ENCODE measurements around the gene MAP3K5.

MAP3K5 gene

GRCh38 chr6:136751991-136752390 lies 40.3 kb downstream of the MAP3K5 start:
- no peak for DNase-seq (ENCODE audit: low read depth in 3 of 3, low spot score in 1 of 3)

- DNase-seq (ENCODE audit: low read depth in 3 of 3, low spot score in 1 of 3): no peak
These were observed 40.7 kb downstream of the MAP3K5 start for GRCh38 chr6:136751522-136751956.

- no peak for DNase-seq (ENCODE audit: low read depth in 3 of 3, low spot score in 1 of 3)
These were observed 41.4 kb downstream of the MAP3K5 start for GRCh38 chr6:136750696-136751521.

DNA sequence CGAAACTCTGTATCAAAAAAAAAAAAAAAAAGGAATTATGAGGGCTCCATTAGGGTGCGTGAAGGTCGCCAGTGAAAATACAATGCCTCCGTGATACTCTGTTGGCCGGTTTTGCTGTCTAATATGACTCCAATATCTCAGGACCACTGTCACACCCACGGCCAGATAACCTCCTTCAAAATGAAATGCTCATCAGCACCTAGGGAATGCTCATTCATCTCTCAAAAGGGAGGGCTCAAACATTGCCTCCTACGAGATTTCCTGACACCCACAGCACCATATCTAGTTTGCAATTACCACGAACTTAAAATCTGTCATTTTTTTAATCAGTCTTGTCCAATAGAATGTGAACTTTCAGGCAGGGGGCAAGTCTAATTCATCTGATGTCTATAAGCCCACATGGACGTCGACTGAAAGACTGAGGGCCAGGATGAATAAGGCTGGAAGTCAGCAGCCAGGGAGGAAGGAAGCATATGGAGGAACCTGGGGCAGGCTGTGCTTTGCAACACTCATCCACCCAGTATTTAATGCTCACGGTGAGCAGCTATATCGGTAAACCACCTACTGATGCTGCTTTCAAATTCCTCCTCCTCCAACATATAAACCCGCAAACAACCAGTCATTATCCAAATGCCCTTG lies 42.8 kb downstream of the MAP3K5 start:
- no peak for DNase-seq (ENCODE audit: low read depth in 3 of 3, low spot score in 1 of 3)

GRCh38 chr6:136747507-136747906 lies 44.8 kb downstream of the MAP3K5 start:
- DNase-seq (ENCODE audit: low read depth in 3 of 3, low spot score in 1 of 3): no peak

- no peak for DNase-seq (ENCODE audit: low read depth in 3 of 3, low spot score in 1 of 3)
These were observed 47.0 kb downstream of the MAP3K5 start for GRCh38 chr6:136745300-136745699.

DNA sequence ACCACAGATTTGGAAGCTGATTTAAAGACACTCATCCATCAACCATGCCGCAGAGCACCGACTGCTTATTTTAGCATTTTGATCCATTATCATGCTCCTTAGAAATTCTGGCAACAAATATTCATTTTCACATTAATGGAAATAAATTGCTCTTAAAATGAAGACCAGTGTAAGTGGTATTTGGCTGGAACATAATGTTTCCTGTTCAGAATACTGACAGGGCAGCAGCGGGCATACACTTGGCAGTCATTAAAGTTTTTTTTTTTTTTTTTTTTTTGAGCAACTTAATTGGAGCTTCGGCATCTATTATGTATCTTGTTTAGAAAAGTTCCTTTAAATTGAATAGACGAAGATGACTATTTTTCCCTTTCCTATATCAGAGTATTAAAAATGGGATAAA lies 47.4 kb downstream of the MAP3K5 start:
- no peak for DNase-seq (ENCODE audit: low read depth in 3 of 3, low spot score in 1 of 3)

DNA sequence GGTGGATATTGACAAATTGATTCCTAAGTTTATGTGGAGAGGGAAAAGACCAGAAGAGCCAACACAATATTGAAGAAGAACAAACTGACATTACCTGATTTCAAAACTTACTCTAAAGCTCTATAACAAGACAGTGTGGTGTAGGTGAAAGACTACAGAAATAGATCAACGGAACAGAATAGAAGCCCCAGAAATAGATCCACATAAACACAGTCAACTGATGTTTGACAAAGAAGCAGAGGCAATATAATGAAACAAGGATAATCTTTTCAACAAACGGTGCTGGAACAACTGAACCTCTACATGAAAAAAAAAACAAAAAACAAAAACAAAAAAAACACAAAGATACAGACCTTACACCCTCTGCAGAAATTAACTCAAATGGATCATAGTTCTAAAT lies 50.2 kb downstream of the MAP3K5 start:
- DNase-seq (ENCODE audit: low read depth in 3 of 3, low spot score in 1 of 3): no peak

DNA sequence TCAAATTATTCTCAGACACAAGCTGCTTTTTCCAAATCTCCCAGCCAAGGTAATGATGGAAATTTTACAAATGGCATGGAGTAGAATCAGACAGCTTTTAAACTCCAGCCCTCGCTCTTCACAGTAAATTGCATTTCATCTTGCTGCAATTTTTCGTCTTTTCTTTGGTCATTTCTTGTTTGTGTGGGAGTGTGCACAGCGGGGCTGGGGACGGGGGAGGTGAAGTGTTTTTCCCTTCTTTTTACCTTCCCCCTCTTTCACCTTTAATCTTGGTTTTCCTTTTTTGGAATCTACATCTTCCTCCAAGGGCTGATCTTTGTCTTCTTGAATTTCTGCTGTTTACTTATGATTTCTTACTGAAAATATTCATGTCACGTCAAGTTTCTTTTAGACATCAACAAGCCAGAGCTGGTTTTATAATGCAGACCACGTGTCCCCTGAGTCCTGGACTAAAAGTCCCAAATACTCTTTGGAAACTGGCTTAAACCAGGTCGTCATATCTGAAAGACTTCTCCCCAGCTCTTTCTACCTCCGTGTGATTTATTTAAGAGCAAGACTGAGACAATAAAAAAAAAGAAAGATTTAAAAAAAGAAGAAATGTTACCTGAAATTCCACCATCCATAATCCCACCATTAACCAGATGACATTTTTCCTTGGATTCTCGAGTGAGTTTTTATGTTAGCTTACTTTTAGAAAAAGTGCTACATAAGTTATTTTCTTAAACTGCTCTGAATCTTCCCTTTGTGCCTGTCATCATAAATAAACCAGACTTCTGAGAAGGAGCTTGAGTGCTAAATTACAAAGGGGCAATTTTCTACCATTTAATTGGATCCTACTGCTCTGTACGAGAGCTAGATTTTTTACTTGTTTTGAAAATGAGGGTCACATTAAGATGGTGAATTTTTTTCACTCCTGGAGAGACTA lies 52.0 kb downstream of the MAP3K5 start:
- no peak for DNase-seq (ENCODE audit: low read depth in 3 of 3, low spot score in 1 of 3)

DNA sequence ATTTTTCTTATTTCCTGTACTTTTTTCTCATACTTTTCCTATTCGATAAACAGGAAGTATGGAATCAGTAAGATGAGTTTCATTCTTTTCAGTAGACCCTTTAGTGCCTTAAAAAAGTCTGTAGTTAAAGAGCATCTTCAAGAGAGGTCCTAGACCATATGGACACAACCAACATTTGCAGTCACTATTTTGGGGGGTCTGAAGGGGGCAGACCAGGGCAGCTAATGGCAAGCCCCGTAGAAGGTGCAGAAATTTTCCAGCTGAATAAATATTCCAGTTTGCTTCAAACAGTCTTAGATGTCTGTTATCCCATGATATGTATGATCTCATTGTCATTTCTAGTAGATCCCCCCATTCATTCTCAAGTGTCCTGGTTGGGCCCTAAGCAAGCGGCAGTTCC lies 52.8 kb downstream of the MAP3K5 start:
- DNase-seq (ENCODE audit: low read depth in 3 of 3, low spot score in 1 of 3): no peak

DNA sequence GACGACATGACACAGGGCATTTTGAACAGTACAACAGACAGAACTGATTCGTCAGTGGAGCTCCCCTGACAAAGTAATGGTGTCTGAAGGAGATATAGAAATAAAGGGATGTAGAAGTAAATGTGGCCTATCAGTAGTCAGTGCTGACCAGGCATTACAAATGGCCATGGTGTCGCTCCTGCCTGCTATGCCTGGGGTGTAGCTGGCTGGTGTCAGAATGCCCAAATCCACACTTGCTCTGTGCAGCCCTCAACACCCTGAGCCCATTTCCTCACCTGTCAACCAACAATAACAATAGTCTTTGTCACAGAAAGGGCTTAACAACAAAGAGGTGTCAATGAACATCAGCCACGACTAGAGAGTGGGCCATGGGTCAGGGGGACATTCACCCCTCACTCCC lies 53.2 kb downstream of the MAP3K5 start:
- no peak for DNase-seq (ENCODE audit: low read depth in 3 of 3, low spot score in 1 of 3)

- DNase-seq (ENCODE audit: low read depth in 3 of 3, low spot score in 1 of 3): no peak
These were observed 53.6 kb downstream of the MAP3K5 start for GRCh38 chr6:136738692-136739057.

- no peak for DNase-seq (ENCODE audit: low read depth in 3 of 3, low spot score in 1 of 3)
These were observed 54.2 kb downstream of the MAP3K5 start for GRCh38 chr6:136737871-136738691.

DNA sequence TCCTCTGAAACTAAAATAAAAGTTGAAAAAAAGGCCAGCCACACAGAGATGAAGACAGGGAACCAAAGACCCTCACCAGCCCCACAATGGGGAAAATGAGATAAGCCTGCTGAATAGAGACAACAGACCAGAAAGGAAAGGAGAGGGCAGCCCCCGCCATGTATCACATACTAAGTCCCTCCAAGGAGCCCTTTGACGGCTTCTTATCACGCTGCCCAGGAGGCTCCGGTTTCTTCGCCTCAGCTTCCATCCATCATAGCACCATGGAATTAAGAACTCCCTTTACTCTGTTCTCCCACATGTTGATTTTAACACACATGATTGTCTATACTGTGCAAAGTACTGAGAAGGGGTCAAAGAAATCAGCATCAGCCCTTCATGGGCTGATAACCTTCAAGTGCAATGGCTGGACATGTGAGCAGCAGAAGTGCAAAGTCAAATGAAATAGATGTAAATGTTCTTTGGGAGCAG lies 54.9 kb downstream of the MAP3K5 start:
- DNase-seq (ENCODE audit: low read depth in 3 of 3, low spot score in 1 of 3): no peak

DNA sequence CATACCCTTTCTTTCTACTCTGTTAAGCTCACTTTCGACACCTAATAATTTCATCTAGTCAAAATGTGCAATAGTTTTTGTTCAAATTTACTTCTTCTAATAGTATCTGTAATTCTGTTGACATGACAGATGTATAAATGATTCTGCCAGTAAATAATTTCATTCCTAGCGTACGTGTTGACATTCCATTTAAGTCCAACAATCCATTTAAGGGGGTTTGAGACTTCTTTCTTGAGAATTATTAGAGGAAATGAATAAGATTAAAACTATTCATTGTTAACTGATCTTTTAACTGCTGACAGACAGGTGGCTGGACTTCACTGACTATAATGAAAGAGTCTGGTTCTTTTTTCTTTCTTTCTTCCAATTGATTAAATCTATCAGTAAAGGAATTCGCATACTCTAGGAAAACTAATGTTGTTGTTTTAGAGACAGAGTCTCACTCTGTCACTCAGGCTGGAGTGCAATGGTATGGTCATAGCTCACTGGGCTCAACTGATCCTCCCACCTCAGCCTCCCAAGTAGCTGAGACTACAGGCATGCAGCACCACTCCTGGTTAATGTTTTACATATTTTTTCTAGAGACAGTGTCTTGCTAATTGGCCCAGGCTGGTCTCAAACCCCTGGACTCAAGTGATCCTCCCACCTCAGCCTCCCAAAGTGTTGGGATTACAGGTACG lies 55.9 kb downstream of the MAP3K5 start:
- DNase-seq (ENCODE audit: low read depth in 3 of 3, low spot score in 1 of 3): no peak

- DNase-seq (ENCODE audit: low read depth in 3 of 3, low spot score in 1 of 3): no peak
These were observed 57.3 kb downstream of the MAP3K5 start for GRCh38 chr6:136734977-136735376.

GRCh38 chr6:136732889-136733288 lies 59.4 kb downstream of the MAP3K5 start:
- DNase-seq (ENCODE audit: low read depth in 3 of 3, low spot score in 1 of 3): no peak

DNA sequence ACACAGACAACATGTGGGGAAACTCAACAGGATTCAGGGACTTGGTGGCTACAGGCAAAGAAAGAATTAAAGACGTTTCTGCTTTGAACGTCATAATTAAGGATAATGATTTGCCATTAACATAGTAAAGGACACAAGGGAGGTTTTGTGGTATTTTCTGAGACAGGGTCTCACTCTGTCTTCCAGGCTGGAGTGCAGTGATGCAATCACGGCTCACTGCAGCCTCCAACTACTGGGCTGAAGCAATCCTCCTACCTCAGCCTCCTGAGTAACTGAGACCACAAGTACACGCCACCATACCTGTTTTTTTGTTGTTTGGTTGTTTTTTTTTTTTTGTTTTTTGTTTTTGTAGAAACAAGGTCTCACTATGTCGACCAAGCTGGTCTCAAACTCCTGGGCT lies 62.4 kb downstream of the MAP3K5 start:
- DNase-seq (ENCODE audit: low read depth in 3 of 3, low spot score in 1 of 3): no peak

DNA sequence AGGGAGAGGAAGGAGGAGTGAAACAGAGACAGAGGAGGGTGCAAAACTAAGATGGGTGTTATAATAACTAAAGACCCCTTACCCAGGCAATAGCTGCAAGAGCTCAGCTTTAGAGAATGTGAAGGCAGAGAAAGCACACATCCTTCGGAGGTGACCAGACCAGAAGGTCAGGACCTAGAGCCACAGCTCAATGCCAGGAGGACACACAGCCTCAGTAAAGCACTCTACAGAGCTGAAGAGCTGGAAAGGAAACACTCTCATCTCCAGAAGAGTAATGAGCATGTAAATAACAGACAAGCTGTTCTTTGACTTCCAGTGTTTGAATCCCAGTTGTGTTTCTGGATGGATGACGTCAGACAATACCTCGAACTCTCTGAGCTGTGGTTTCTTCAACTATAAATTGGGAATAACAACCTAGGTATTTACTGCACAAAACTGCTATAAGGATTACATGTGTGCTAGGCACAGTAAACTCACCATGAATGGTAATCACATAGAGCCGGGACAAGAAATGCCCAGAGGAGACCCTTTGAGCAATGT lies 63.2 kb downstream of the MAP3K5 start:
- no peak for DNase-seq (ENCODE audit: low read depth in 3 of 3, low spot score in 1 of 3)
